22Rv1 (cell line): ENCODE results near the gene SAT2.

ENCODE experiments used
- ZFX ChIP-seq: fragments of 450-650 bp; IDR thresholded peaks from 2 replicates; pipeline ENCODE4 v1.6.1; 2017; ENCODE audit warnings: antibody characterized with exemption, borderline replicate concordance
- TF ChIP-seq, protein P1 (sequence below): fragments of 450-650 bp; IDR thresholded peaks from 2 replicates; pipeline ENCODE4 v1.5.1; 2017; ENCODE audit warnings: mild to moderate bottlenecking

DNA sequence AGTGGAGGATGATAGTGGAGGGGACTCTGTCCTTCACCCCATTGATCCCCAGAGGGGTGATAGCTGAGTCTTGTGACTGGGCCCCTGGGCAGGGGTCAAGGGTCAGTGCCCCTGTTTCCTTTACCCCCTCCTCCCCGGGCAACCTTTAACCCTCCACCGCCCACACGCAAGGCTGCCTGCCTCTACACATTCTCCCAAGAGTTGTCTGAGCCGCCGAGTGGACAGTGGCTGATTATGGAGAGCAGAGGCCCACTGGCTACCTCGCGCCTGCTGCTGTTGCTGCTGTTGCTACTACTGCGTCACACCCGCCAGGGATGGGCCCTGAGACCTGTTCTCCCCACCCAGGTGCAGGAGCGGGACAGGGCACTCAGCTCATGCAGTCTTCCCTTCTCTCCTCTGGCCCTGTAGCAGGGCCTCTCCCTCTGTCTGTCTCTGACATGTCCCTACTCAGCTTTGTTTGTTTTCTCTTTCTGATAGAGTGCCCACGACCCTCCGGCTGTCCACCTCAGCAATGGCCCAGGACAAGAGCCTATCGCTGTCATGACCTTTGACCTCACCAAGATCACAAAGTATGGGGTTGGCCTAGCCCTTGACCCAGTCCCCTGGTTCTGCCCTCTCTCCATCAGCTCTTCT lies 2.4 kb upstream of the SAT2 start, which contains the start of gene SHBG:
- TF ChIP-seq, protein P1, sequence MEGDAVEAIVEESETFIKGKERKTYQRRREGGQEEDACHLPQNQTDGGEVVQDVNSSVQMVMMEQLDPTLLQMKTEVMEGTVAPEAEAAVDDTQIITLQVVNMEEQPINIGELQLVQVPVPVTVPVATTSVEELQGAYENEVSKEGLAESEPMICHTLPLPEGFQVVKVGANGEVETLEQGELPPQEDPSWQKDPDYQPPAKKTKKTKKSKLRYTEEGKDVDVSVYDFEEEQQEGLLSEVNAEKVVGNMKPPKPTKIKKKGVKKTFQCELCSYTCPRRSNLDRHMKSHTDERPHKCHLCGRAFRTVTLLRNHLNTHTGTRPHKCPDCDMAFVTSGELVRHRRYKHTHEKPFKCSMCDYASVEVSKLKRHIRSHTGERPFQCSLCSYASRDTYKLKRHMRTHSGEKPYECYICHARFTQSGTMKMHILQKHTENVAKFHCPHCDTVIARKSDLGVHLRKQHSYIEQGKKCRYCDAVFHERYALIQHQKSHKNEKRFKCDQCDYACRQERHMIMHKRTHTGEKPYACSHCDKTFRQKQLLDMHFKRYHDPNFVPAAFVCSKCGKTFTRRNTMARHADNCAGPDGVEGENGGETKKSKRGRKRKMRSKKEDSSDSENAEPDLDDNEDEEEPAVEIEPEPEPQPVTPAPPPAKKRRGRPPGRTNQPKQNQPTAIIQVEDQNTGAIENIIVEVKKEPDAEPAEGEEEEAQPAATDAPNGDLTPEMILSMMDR = no peak
- TF ChIP-seq ZFX = no peak
